ENCODE measurements around the gene VPS8. TPM values are rescaled to one million over a fixed set of nuclear protein-coding genes. Genes with fewer than 3 reads are reported as not detected.

Gene VPS8
- total and polyA plus RNA-seq, 2 of the 8 experiments (the other 6 are each of a cell fraction or from before 2014, with no cell fraction given), result 13.0 to 41.0 TPM

DNA sequence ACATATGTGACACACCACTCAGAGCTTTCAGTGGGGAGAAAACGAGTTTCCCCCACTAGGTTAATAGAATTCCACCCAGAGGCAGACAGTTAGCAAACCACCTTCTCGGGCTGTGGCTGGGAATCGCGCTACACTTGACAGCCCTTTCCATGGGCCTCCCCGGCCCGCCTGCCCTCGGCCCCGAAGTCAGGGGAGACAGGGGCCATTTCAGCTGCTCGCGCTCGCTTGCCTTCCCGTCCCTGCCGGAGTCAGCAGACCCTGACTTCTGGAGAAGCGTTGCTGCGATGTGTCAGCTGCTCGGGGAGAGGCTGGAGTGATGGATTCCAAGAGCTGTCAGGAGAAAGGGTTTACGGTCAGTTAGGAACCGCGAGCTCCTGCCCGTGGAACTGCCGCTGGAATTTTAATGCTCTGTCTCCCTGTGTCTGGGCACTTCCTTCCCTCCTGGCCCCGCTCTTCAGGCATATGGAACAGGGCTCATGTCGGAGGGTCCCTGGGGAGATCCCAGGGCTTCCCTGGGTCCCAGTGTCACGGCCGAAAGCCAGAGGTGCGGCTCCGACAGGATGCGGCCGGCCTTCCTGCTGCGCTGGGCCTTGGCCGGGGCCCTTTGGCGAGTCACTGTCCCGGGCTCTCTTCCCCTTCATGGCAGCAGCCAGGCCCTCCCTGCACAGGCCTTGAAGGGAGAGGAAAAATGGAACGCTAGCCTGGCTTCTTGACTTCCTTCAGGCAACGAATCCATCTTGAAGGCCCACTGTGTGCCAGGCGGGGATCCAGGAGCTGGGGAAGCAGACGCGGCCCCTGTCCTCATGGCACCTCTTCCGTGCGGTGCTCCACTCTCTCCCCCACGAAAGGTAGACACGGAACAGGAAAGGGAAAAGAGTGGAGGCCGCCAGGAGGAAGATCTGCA lies 38.4 kb upstream of the VPS8 start:
- Histone ChIP-seq H4K91ac (replicated peaks; ENCODE audit: insufficient read length, low read length) (no peak overlapping the region), H3K79me2 (ENCODE audit: control insufficient read depth in 1 of 2, insufficient read depth in 2 of 2, low read length in 2 of 2) (no peaks in the 10 kb centered on the region), H3K79me1 (ENCODE audit: low read depth, low read length) (no peaks in the 10 kb centered on the region), H3K56ac (replicated peaks; ENCODE audit: insufficient read length, low read depth, low read length) (no peak overlapping the region), H3K4me2 (ENCODE audit: insufficient read depth in 1 of 2, low read depth in 2 of 2, low read length in 2 of 2) (no peak overlapping the region), H2AK5ac (ENCODE audit: low read depth, low read length) (no peak overlapping the region), H3K27ac (ENCODE audit: low read depth, low read length) (no peak overlapping the region), H2BK15ac (ENCODE audit: low read length) (peak overlapping the region; percentile 16; the same call in 1 of the 2 replicates), H2BK5ac (ENCODE audit: low read depth, low read length) (peak overlapping the region; percentile 73; the same call in 1 of the 2 replicates), H3K23ac (ENCODE audit: insufficient read length) (no peak overlapping the region), H4K8ac (ENCODE audit: extremely low read depth, insufficient read depth, low read length) (peak overlapping the region; percentile 7; the same call in 1 of the 2 replicates), H3K23me2 (ENCODE audit: low read depth, low read length) (no peaks in the 10 kb centered on the region), H3K4me3 (ENCODE audit: extremely low read depth in 1 of 4, insufficient read depth in 2 of 4, low read depth in 3 of 4, low read length in 4 of 4) (no peak overlapping the region), H3K27me3 (replicated peaks in 1 of 4; ENCODE audit: control insufficient read depth in 3 of 4, extremely low read depth in 1 of 4, insufficient read depth in 3 of 4, low read length in 3 of 4) (peaks cover 0 to 2% (median 0%) of the 10 kb centered on the region in 4 experiments; a peak in 2 of 7 replicates), H4K20me1 (replicated peaks in 1 of 2; ENCODE audit: control insufficient read depth in 1 of 2, insufficient read depth in 2 of 2, low read length in 2 of 2) (no peaks in the 10 kb centered on the region), H2BK120ac (replicated peaks; ENCODE audit: low read depth, low read length) (no peak overlapping the region), H4K5ac (ENCODE audit: insufficient read length, low read depth, low read length) (no peak overlapping the region), H3K4ac (replicated peaks; ENCODE audit: insufficient read length, low read depth, low read length) (no peak overlapping the region), H3K9me3 (ENCODE audit: insufficient read depth in 2 of 2, low read depth in 1 of 2, low read length in 1 of 2) (no peaks in the 10 kb centered on the region), H2BK12ac (ENCODE audit: low read depth, low read length) (no peak overlapping the region), H3K14ac (ENCODE audit: insufficient read length) (no peak overlapping the region), H2AFZ (ENCODE audit: low read length) (peak overlapping the region; percentile 25; the same call in 1 of the 2 replicates), H3K9ac (replicated peaks in 1 of 4; ENCODE audit: extremely low read depth in 1 of 4, low read depth in 3 of 4, low read length in 3 of 4) (no peak overlapping the region), H3K18ac (ENCODE audit: extremely low read depth, low read length) (no peak overlapping the region; the same call in 1 of the 2 replicates), H3K4me1 (replicated peaks in 1 of 4; ENCODE audit: control insufficient read depth in 3 of 4, insufficient read depth in 4 of 4, low read length in 3 of 4) (peaks cover 4 to 11% (median 6%) of the 10 kb centered on the region in 4 experiments; a peak in 5 of 7 replicates), H2BK20ac (ENCODE audit: low read length) (peak overlapping the region; percentile 7; the same call in 1 of the 2 replicates), H3K36me3 (ENCODE audit: control insufficient read depth in 2 of 4, insufficient read depth in 4 of 4, low read length in 3 of 4) (no peaks in the 10 kb centered on the region)
- no peak for TF ChIP-seq JUND (IDR thresholded peaks at IDR 0.05; ENCODE audit: low read length)
- TF ChIP-seq CHD2 (IDR thresholded peaks at IDR 0.05; ENCODE audit: low read length), result no peak
- TF ChIP-seq PHF8 (conservative IDR thresholded peaks at IDR 0.05; ENCODE audit: low read depth, low read length), result no peak
- no peak for TF ChIP-seq KDM1A (IDR thresholded peaks at IDR 0.05; ENCODE audit: borderline replicate concordance, low read length)
- TF ChIP-seq, protein P1, sequence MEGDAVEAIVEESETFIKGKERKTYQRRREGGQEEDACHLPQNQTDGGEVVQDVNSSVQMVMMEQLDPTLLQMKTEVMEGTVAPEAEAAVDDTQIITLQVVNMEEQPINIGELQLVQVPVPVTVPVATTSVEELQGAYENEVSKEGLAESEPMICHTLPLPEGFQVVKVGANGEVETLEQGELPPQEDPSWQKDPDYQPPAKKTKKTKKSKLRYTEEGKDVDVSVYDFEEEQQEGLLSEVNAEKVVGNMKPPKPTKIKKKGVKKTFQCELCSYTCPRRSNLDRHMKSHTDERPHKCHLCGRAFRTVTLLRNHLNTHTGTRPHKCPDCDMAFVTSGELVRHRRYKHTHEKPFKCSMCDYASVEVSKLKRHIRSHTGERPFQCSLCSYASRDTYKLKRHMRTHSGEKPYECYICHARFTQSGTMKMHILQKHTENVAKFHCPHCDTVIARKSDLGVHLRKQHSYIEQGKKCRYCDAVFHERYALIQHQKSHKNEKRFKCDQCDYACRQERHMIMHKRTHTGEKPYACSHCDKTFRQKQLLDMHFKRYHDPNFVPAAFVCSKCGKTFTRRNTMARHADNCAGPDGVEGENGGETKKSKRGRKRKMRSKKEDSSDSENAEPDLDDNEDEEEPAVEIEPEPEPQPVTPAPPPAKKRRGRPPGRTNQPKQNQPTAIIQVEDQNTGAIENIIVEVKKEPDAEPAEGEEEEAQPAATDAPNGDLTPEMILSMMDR (IDR thresholded peaks at IDR 0.05; ENCODE audit: control extremely low read depth in 1 of 3, insufficient read depth in 1 of 3, low read depth in 1 of 3, low read length in 3 of 3), result no peak
- TF ChIP-seq KDM5A (IDR thresholded peaks at IDR 0.05; ENCODE audit: low read length), result no peak
- no peak for TF ChIP-seq JUN (IDR thresholded peaks at IDR 0.05; ENCODE audit: low read depth, low read length)
- no peak for TF ChIP-seq EP300 (IDR thresholded peaks at IDR 0.05; ENCODE audit: borderline replicate concordance in 1 of 2, low read depth in 2 of 2, low read length in 2 of 2)
- WGBS, 2 experiments (ENCODE audit: extremely low coverage in 1 of 2, insufficient coverage in 1 of 2, insufficient read length in 1 of 2, insufficient replicate concordance in 2 of 2, low coverage in 1 of 2, low lambda C conversion rate in 2 of 2, missing lambda C conversion rate in 1 of 2), result 83% methylated on average over 42 of the region's 43 CpGs; no CpG with 5 or more reads in 1 of the 2 experiments
- no peak for FAIRE-seq
- no peak for DNase-seq (ENCODE audit: low read depth in 1 of 2, low spot score in 2 of 2)
- ChIA-PET CTCF (ENCODE audit: partially characterized antibody) (interaction anchor here (0.8 to 7.3 kb wide), 9 partner anchors 13 to 232 kb away, joined by 3 to 56 read pairs (median 5); no protein-coding TSS in a partner anchor), POLR2A (ENCODE audit: partially characterized antibody) (interaction anchor here (1.2 to 2.2 kb wide), 2 partner anchors 62 to 145 kb away, joined by 3 to 5 read pairs; partner anchors contain the start of gene MAGEF1)
